ENCODE measurements around the gene PROSER3. TPM values are rescaled to one million over a fixed set of nuclear protein-coding genes. Genes with fewer than 3 reads are reported as not detected.
A peak's percentile ranks its signal among the peaks of the same experiment; 100 is the strongest.

PROSER3 gene
- total RNA-seq, 4 donors from 2014 or later, result 1.0 to 52.6 (median 4.1) TPM

DNA sequence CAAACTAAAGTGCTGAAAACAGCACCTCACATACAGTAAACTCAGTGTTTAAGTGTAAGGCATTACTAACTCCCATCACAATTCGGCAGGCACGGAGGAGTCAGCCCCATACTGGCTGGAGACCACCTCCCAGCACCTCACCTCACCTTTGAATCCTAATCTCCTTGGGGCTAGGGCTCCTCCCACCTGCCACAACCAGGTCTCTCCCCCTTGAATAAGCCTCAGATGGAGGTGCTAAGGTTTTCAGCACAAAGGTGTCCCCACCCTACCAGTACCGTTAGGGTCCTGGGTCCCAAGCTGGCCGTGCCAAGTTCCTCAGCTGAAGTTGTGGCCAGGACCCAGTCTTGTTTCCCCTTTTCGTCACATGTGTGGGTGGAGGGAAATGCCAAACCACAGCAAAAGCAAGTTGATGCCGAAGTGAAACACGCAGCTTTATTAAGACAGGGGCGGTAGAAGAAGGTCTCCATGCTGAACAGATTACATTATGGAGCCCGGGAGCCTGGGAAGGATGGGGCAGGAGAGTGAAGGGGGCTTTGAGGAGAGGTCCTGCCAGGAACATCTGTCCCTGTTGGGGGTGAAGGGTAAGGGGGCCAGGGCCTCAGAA lies 15.8 kb upstream of the PROSER3 start, which contains the start of gene IGFLR1:
Gene IGFLR1, minus strand, starts transcription at position 332 of the 604 bp plus-strand sequence. CDS start 1,272 bp downstream, outside the sequence.
- Histone ChIP-seq H3K27me3 (no peaks in the 10 kb centered on the region), H3K4me1 (peaks cover 6 to 22% of the 10 kb centered on the region in 2 donors), H3K4me3 (peak within 1 kb of the TSS in 1 of 2 donors; percentile 62), H3K36me3 (no peaks in the 10 kb centered on the region), H3K27ac (peak within 1 kb of the TSS; percentile 42 to 69), H3K9me3 (no peaks in the 10 kb centered on the region)
- DNase-seq, result no peak
- TF ChIP-seq, protein P1, sequence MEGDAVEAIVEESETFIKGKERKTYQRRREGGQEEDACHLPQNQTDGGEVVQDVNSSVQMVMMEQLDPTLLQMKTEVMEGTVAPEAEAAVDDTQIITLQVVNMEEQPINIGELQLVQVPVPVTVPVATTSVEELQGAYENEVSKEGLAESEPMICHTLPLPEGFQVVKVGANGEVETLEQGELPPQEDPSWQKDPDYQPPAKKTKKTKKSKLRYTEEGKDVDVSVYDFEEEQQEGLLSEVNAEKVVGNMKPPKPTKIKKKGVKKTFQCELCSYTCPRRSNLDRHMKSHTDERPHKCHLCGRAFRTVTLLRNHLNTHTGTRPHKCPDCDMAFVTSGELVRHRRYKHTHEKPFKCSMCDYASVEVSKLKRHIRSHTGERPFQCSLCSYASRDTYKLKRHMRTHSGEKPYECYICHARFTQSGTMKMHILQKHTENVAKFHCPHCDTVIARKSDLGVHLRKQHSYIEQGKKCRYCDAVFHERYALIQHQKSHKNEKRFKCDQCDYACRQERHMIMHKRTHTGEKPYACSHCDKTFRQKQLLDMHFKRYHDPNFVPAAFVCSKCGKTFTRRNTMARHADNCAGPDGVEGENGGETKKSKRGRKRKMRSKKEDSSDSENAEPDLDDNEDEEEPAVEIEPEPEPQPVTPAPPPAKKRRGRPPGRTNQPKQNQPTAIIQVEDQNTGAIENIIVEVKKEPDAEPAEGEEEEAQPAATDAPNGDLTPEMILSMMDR (IDR thresholded peaks at IDR 0.05), result no peak
- intact Hi-C loops (cut with DNase I; ENCODE audit: low total_unique reads), result no loop called here

DNA sequence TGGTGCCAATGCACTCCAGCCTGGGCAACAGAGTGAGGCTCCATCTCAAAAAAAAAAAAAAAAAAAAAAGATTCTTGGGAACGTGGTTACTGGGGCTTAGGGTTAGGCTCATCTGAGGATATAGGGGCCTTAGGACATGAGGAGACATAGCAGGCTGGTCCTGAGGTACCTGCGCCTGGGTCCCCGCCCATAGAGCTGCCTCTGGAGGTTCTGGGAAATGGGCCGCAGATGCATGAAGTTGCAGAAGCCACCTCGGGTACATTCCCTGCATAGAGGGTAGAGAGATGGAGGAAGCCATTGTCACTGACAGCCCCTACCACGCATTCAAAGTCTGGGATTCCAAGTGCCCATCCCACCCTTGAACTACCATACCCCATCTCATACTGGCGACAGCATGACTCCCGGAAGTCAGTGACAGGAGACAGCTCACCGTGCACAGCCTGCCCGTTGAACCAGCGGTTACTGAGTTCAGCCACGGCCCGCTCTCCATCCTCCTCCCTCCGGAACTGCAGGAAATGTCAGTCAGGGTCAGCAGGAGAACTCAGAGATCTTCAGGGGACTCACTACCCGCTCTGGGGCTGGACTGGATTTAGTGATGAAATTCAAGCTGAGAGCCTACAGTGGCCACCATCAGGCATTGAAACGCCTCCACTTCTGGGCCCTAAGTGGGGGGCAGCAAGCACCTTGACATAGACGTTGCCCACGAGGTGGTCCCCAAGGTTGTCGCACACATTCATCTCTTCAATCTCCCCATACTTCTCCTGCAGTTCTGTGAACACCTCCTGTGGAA lies 14.1 kb upstream of the PROSER3 start:
- intact Hi-C loops (cut with DNase I; ENCODE audit: low total_unique reads), result no loop called here
- Histone ChIP-seq H3K4me3 (no peak overlapping the region), H3K4me1 (peaks cover 6 to 22% of the 10 kb centered on the region in 2 donors), H3K27me3 (no peaks in the 10 kb centered on the region), H3K36me3 (no peaks in the 10 kb centered on the region), H3K27ac (peak overlapping the region in 1 of 2 donors; percentile 100), H3K9me3 (no peaks in the 10 kb centered on the region)
- DNase-seq, result no peak
- TF ChIP-seq, protein P1 (IDR thresholded peaks at IDR 0.05), result no peak
- TF ChIP-seq POLR2A (IDR thresholded peaks at IDR 0.05), result no peak

DNA sequence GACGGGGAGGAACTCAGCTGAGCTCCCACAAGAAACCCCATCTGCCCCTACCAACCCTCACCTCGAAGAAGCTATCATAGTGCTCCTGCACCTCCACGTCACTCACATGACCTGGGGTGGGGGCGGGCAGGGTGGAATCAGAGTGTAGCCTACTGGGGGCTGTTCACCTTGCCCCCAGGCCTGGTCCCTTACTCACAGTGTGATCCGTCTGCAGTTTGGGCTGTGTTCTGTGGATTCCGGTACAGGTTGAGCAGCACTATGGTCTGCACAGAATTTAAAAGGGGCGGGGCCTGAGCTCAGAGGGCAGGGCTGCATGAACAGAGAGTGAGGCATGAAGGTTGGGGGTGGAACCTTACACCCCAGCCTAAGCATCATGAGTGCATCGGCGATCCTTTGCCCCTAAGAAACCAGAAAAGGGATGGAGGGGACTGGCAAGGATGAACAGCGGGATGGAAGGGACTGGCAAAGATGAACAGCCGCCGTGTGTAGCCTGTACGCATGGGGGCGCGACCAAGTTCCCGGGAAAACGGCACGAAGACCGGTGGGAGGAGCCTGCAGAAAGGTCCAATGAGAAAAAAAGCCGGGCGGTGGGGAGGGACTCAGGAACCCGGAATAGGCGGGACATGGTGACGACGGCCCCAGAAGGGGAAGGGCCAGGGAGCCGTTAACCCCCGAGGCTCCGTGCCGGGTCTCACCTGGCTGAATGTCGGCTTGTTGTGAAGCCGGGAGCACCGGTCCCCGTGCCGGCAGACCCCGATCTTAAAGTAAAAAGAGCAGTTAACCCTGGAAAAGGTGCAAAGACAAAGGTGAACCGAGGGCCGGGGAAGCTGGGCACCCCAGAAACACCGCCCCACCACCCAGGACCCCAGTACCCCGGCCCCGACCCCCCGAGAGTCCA lies 13.3 kb upstream of the PROSER3 start:
- H3K27ac ChIP-seq, result peak overlapping the region; percentile 100
- TF ChIP-seq, protein P1 (IDR thresholded peaks at IDR 0.05), result peak; percentile 44 to 63 (median 52)
- no peak for TF ChIP-seq POLR2A (IDR thresholded peaks at IDR 0.05)
- peak overlapping the region; percentile 92 to 100 for H3K4me3 ChIP-seq
- H3K9me3 ChIP-seq, result no peaks in the 10 kb centered on the region
- H3K4me1 ChIP-seq, result peaks cover 6 to 23% of the 10 kb centered on the region in 2 donors
- H3K36me3 ChIP-seq, result no peaks in the 10 kb centered on the region
- DNase-seq, result peak; percentile 95 to 97
- intact Hi-C loops (cut with DNase I; ENCODE audit: low total_unique reads), result no loop called here
- no peaks in the 10 kb centered on the region for H3K27me3 ChIP-seq

DNA sequence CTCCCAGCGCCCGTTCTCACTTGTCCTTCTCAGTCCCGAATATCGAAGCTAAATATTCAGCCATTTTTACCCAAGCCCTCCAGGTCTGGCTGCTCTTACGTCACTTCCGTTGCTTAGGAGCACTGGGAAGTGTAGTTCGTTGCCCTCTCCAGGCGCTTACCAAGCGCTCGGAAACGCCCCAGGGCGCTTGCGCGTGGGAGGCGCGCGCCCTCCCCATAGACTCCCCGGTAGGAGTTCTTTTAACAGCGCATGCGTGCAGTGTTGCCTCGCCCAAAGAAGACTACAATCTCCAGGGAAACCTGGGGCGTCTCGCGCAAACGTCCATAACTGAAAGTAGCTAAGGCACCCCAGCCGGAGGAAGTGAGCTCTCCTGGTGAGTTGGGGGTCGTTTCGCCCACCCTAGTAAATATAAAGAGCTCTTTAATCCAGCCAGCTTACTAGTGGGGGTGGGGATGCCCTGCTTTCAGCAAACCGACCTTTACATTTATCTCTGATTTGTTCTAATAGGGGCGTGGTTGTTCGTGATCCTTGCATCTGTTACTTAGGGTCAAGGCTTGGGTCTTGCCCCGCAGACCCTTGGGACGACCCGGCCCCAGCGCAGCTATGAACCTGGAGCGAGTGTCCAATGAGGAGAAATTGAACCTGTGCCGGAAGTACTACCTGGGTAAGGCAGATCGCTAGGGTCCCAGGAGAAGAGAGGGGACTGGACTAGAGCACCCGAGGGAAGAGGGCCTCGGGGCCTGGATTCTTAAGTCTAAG lies 12.5 kb upstream of the PROSER3 start, which contains the start of the genes PSENEN and U2AF1L4:
Gene PSENEN, plus strand, starts transcription at position 324 of the 759 bp plus-strand sequence. Its CDS starts 280 bp downstream, at position 604.
Gene U2AF1L4, minus strand, starts transcription at position 91 of the 759 bp plus-strand sequence. Its CDS starts 27 bp downstream, at position 64.
- intact Hi-C loops (cut with DNase I; ENCODE audit: low total_unique reads), result no loop called here
- H3K27me3 ChIP-seq, result no peaks in the 10 kb centered on the region
- H3K27ac ChIP-seq, result peak within 1 kb of the TSS; percentile 100
- no peaks in the 10 kb centered on the region for H3K9me3 ChIP-seq
- H3K4me3 ChIP-seq, result peak within 1 kb of the TSS; percentile 92 to 100
- TF ChIP-seq, protein P1 (IDR thresholded peaks at IDR 0.05), result peak in 2 of 4 experiments; percentile 7 to 38
- TF ChIP-seq POLR2A (IDR thresholded peaks at IDR 0.05), result peak in 1 of 2 donors; percentile 54
- H3K4me1 ChIP-seq, result peaks cover 6 to 23% of the 10 kb centered on the region in 2 donors
- H3K36me3 ChIP-seq, result no peaks in the 10 kb centered on the region
- DNase-seq, result peak; percentile 98

All from uterus (tissue), 4 donors.